ENCODE data around the gene ZNF385A. TPM values are rescaled to one million over a fixed set of nuclear protein-coding genes. Genes with fewer than 3 reads are reported as not detected.

Gene ZNF385A
- total and polyA plus RNA-seq, 9 of the 15 experiments (the other 6 are each of a cell fraction or from before 2014, with no cell fraction given) = 1.0 to 111 (median 7.7) TPM

GRCh38 chr12:54350743-54351142 lies 33.8 kb downstream of the ZNF385A start:
- FAIRE-seq = no peak
- Histone ChIP-seq H3K4me2 (ENCODE audit: insufficient read depth, low read length) (no peak overlapping the region), H3K9ac (ENCODE audit: insufficient read depth in 1 of 2, low read depth in 2 of 2, low read length in 2 of 2) (no peak overlapping the region), H3K4me1 (replicated peaks in 1 of 2; ENCODE audit: control insufficient read depth in 2 of 2, insufficient read depth in 2 of 2, low read length in 2 of 2) (peaks cover 31 to 37% of the 10 kb centered on the region in 2 experiments), H3K9me1 (ENCODE audit: control insufficient read depth, insufficient read depth, low read length) (no peaks in the 10 kb centered on the region), H3K27me3 (ENCODE audit: control insufficient read depth in 2 of 2, insufficient read depth in 2 of 2, low read length in 2 of 2) (no peaks in the 10 kb centered on the region), H3K4me3 (no peak overlapping the region), H3K79me2 (ENCODE audit: control insufficient read depth, insufficient read depth, low read length) (no peaks in the 10 kb centered on the region), H3K27ac (ENCODE audit: extremely low read depth, low read depth, low read length) (no peak overlapping the region), H4K20me1 (replicated peaks; ENCODE audit: control insufficient read depth, insufficient read depth, low read length) (no peaks in the 10 kb centered on the region), H2AFZ (ENCODE audit: low read depth, low read length) (no peak overlapping the region), H3K9me3 (replicated peaks; ENCODE audit: control insufficient read depth, insufficient read depth, low read depth, low read length) (no peaks in the 10 kb centered on the region), H3K36me3 (ENCODE audit: control insufficient read depth, insufficient read depth, low read length) (peaks cover 62% of the 10 kb centered on the region)
- no peak for DNase-seq (ENCODE audit: extremely low read depth in 1 of 4, low spot score in 3 of 4)
- CTCF ChIA-PET (ENCODE audit: low intra/inter-chr PET ratio) = no interaction called here
- POLR2A ChIA-PET = interaction anchor here (0.5 to 5.6 kb wide), 8 partner anchors 9 to 770 kb away, joined by 3 to 43 read pairs (median 3); no protein-coding TSS in a partner anchor
- intact Hi-C loops (cut with micrococcal nuclease) (no loop called here), in situ Hi-C loops (cut with MboI) (no loop called here)
- 48% methylated on average over 3 of the region's 3 CpGs for WGBS (ENCODE audit: insufficient coverage, low coverage, missing lambda C conversion rate)
- no TSS peak for BruUV-seq (replicated peaks)
- ATAC-seq = no peak
- TF ChIP-seq ZNF239 (CRISPR knock-in tag; IDR thresholded peaks at IDR 0.05) (no peak), KDM5B (IDR thresholded peaks at IDR 0.05; ENCODE audit: insufficient replicate concordance, low read depth, low read length) (no peak), RFX7 (CRISPR knock-in tag; IDR thresholded peaks at IDR 0.05) (no peak), ZNF253 (CRISPR knock-in tag; conservative IDR thresholded peaks at IDR 0.05) (no peak), THRA (IDR thresholded peaks at IDR 0.05) (no peak), NCOA2 (IDR thresholded peaks at IDR 0.05; ENCODE audit: partially characterized antibody in 2 of 2) (no peak), PCBP2 (IDR thresholded peaks at IDR 0.05; ENCODE audit: low read depth, low read length, poor library complexity, severe bottlenecking) (no peak), LEF1 (IDR thresholded peaks at IDR 0.05) (no peak), YY1 (IDR thresholded peaks at IDR 0.05; ENCODE audit: borderline replicate concordance in 1 of 3, control insufficient read depth in 1 of 3, extremely low read depth in 1 of 3, insufficient read depth in 3 of 3, insufficient read length in 1 of 3, insufficient replicate concordance in 2 of 3, low read depth in 1 of 3, low read length in 2 of 3) (no peak)
